ENCODE measurements around the gene ADGRG7.
"Not testable (repeated sequence)": the region's sequence is repeated elsewhere in the genome, so short reads cannot be mapped to it uniquely, and the experiment has no call there.

Gene ADGRG7

GRCh38 chr3:100662113-100662823 lies 52.9 kb downstream of the ADGRG7 start:
- no peak for DNase-seq
- H3K27ac ChIP-seq (ENCODE audit: insufficient read depth, low read length, poor library complexity, severe bottlenecking) = no peak overlapping the region
- peaks cover 4% of the 10 kb centered on the region for H3K4me1 ChIP-seq (ENCODE audit: control insufficient read depth, insufficient read depth, low read length, poor library complexity, severe bottlenecking)
- no peaks in the 10 kb centered on the region for H3K27me3 ChIP-seq (replicated peaks; ENCODE audit: control insufficient read depth, insufficient read depth, low read length, poor library complexity, severe bottlenecking)
- no peak overlapping the region for H3K4me3 ChIP-seq (ENCODE audit: insufficient read depth, low read depth, low read length, poor library complexity, severe bottlenecking)
- no peaks in the 10 kb centered on the region for H3K9me3 ChIP-seq (ENCODE audit: control insufficient read depth, low read length)
- H3K36me3 ChIP-seq (ENCODE audit: control insufficient read depth, insufficient read depth, low read length) = no peaks in the 10 kb centered on the region

GRCh38 chr3:100665230-100665629 lies 55.8 kb downstream of the ADGRG7 start:
- DNase-seq = no peak

DNA sequence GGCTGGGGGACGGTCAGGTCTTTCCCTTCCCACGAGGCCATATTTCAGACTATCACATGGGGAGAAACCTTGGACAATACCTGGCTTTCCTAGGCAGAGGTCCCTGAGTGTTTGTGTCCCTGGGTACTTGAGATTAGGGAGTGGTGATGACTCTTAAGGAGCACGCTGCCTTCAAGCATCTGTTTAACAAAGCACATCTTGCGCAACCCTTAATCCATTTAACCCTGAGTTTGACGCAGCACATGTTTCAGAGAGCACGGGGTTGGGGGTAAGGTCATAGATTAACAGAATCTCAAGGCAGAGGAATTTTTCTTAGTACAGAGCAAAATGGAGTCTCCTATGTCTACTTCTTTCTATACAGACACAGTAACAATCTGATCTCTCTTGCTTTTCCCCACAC lies 57.3 kb downstream of the ADGRG7 start:
- not testable (repeated sequence) for DNase-seq; H3K4me3 ChIP-seq (ENCODE audit: insufficient read depth, low read depth, low read length, poor library complexity, severe bottlenecking); H3K9me3 ChIP-seq (ENCODE audit: control insufficient read depth, low read length); H3K27ac ChIP-seq (ENCODE audit: insufficient read depth, low read length, poor library complexity, severe bottlenecking); H3K36me3 ChIP-seq (ENCODE audit: control insufficient read depth, insufficient read depth, low read length); H3K27me3 ChIP-seq (replicated peaks; ENCODE audit: control insufficient read depth, insufficient read depth, low read length, poor library complexity, severe bottlenecking); H3K4me1 ChIP-seq (ENCODE audit: control insufficient read depth, insufficient read depth, low read length, poor library complexity, severe bottlenecking)

More at GRCh38 chr3:100665230-100665629, 55.8 kb downstream of the ADGRG7 start:
- peak overlapping the region; percentile 27 for H3K27ac ChIP-seq (ENCODE audit: insufficient read depth, low read length, poor library complexity, severe bottlenecking)
- no peaks in the 10 kb centered on the region for H3K27me3 ChIP-seq (replicated peaks; ENCODE audit: control insufficient read depth, insufficient read depth, low read length, poor library complexity, severe bottlenecking)
- H3K9me3 ChIP-seq (ENCODE audit: control insufficient read depth, low read length) = no peaks in the 10 kb centered on the region
- H3K4me1 ChIP-seq (ENCODE audit: control insufficient read depth, insufficient read depth, low read length, poor library complexity, severe bottlenecking) = peaks cover 4% of the 10 kb centered on the region
- peak overlapping the region; percentile 19 for H3K4me3 ChIP-seq (ENCODE audit: insufficient read depth, low read depth, low read length, poor library complexity, severe bottlenecking)
- H3K36me3 ChIP-seq (ENCODE audit: control insufficient read depth, insufficient read depth, low read length) = no peaks in the 10 kb centered on the region

- not testable (repeated sequence) for H3K27ac ChIP-seq (ENCODE audit: insufficient read depth, low read length, poor library complexity, severe bottlenecking); H3K36me3 ChIP-seq (ENCODE audit: control insufficient read depth, insufficient read depth, low read length); H3K9me3 ChIP-seq (ENCODE audit: control insufficient read depth, low read length); DNase-seq; H3K27me3 ChIP-seq (replicated peaks; ENCODE audit: control insufficient read depth, insufficient read depth, low read length, poor library complexity, severe bottlenecking); H3K4me3 ChIP-seq (ENCODE audit: insufficient read depth, low read depth, low read length, poor library complexity, severe bottlenecking); H3K4me1 ChIP-seq (ENCODE audit: control insufficient read depth, insufficient read depth, low read length, poor library complexity, severe bottlenecking)
Observed at GRCh38 chr3:100667316-100667715, 57.9 kb downstream of the ADGRG7 start.

DNA sequence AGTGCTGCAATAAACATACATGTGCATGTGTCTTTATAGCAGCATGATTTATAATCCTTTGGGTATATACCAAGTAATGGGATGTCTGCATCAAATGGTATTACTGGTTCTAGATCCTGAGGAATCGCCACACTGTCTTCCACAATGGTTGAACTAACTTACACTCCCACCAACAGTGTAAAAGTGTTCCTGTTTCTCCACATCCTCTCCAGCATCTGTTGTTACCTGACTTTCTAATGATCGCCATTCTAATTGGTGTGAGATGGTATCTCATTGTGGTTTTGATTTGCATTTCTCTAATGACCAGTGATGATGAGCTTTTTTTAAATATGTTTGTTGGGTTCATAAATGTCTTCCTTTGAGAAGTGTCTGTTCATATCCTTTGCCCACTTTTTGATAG lies 61.6 kb downstream of the ADGRG7 start:
- H3K4me1 ChIP-seq (ENCODE audit: control insufficient read depth, insufficient read depth, low read length, poor library complexity, severe bottlenecking); DNase-seq; H3K9me3 ChIP-seq (ENCODE audit: control insufficient read depth, low read length); H3K4me3 ChIP-seq (ENCODE audit: insufficient read depth, low read depth, low read length, poor library complexity, severe bottlenecking); H3K27ac ChIP-seq (ENCODE audit: insufficient read depth, low read length, poor library complexity, severe bottlenecking); H3K36me3 ChIP-seq (ENCODE audit: control insufficient read depth, insufficient read depth, low read length); H3K27me3 ChIP-seq (replicated peaks; ENCODE audit: control insufficient read depth, insufficient read depth, low read length, poor library complexity, severe bottlenecking): not testable (repeated sequence)

- no peak overlapping the region for H3K27ac ChIP-seq (ENCODE audit: insufficient read depth, low read length, poor library complexity, severe bottlenecking)
- H3K36me3 ChIP-seq (ENCODE audit: control insufficient read depth, insufficient read depth, low read length) = no peaks in the 10 kb centered on the region
- no peaks in the 10 kb centered on the region for H3K27me3 ChIP-seq (replicated peaks; ENCODE audit: control insufficient read depth, insufficient read depth, low read length, poor library complexity, severe bottlenecking)
- no peak overlapping the region for H3K4me3 ChIP-seq (ENCODE audit: insufficient read depth, low read depth, low read length, poor library complexity, severe bottlenecking)
- H3K9me3 ChIP-seq (ENCODE audit: control insufficient read depth, low read length) = no peaks in the 10 kb centered on the region
- H3K4me1 ChIP-seq (ENCODE audit: control insufficient read depth, insufficient read depth, low read length, poor library complexity, severe bottlenecking) = no peaks in the 10 kb centered on the region
- no peak for DNase-seq
Observed at GRCh38 chr3:100681496-100681895, 72.1 kb downstream of the ADGRG7 start.

DNA sequence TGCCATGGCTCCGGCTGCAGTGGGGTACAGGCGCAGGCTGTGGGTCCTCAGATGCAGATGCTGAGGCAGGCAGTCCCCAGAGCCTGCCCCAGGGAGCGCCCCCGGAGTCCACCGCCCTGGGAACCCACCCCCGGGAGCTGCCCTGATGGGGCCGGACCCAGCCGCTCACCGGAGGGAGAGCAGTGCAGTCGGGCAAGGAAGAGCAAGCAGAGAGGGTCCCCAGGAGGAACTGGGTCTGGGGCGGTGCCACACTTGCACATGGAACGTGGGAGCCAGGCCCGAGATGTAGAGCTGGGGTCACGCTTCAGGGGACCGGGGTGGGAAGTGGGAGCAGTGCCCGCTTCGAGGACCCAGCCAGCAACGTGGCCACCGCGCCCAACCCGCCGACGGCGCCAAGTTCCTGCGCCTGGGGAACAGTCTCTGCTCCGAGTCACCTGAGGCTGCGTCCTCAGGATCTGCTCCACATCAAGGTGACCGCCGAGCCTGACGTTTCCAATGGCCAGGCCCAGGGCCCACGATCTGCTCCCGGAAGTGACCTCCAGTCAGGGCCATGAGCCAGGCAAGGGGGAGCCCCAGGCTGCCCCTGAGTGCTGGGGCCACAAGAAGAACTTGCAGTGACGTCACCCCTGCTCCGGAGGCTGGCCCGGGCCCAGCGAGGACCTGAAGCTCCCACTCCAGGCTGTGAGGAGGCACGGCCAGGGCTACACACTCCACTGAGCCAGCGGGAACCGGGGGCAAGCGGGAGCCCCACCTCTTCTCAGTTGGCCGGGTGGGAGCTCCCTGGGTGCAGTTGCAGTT lies 72.9 kb downstream of the ADGRG7 start:
- Histone ChIP-seq H3K4me1 (ENCODE audit: control insufficient read depth, insufficient read depth, low read length, poor library complexity, severe bottlenecking) (no peaks in the 10 kb centered on the region), H3K27me3 (replicated peaks; ENCODE audit: control insufficient read depth, insufficient read depth, low read length, poor library complexity, severe bottlenecking) (no peaks in the 10 kb centered on the region), H3K36me3 (ENCODE audit: control insufficient read depth, insufficient read depth, low read length) (no peaks in the 10 kb centered on the region), H3K4me3 (ENCODE audit: insufficient read depth, low read depth, low read length, poor library complexity, severe bottlenecking) (no peak overlapping the region), H3K27ac (ENCODE audit: insufficient read depth, low read length, poor library complexity, severe bottlenecking) (no peak overlapping the region), H3K9me3 (ENCODE audit: control insufficient read depth, low read length) (no peaks in the 10 kb centered on the region)
- DNase-seq = no peak

- no peaks in the 10 kb centered on the region for H3K27me3 ChIP-seq (replicated peaks; ENCODE audit: control insufficient read depth, insufficient read depth, low read length, poor library complexity, severe bottlenecking)
- DNase-seq = no peak
- H3K4me3 ChIP-seq (ENCODE audit: insufficient read depth, low read depth, low read length, poor library complexity, severe bottlenecking) = no peak overlapping the region
- H3K9me3 ChIP-seq (ENCODE audit: control insufficient read depth, low read length) = no peaks in the 10 kb centered on the region
- no peak overlapping the region for H3K27ac ChIP-seq (ENCODE audit: insufficient read depth, low read length, poor library complexity, severe bottlenecking)
- no peaks in the 10 kb centered on the region for H3K36me3 ChIP-seq (ENCODE audit: control insufficient read depth, insufficient read depth, low read length)
- no peaks in the 10 kb centered on the region for H3K4me1 ChIP-seq (ENCODE audit: control insufficient read depth, insufficient read depth, low read length, poor library complexity, severe bottlenecking)
Observed at GRCh38 chr3:100682854-100683760, 73.7 kb downstream of the ADGRG7 start.

DNA sequence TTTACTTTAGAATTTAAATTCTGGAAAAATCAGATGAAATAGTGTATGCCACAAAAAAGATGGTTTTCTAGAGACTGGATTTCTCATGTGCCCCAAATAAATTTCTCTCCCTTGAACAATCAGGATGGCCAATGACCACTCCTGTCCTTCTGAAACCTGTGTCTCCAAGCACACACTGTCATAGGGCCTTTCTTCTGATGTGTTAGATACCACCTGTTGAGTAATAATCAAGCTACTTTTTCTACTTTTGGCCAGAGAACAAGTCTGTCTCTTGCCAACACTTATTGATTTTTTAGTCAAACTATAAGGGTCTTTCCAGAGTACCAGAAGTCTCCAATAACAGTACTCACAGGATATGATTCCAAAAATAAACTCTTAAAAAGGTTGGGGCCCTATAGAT lies 83.8 kb downstream of the ADGRG7 start:
- Histone ChIP-seq H3K9me3 (ENCODE audit: control insufficient read depth, low read length) (no peaks in the 10 kb centered on the region), H3K36me3 (ENCODE audit: control insufficient read depth, insufficient read depth, low read length) (no peaks in the 10 kb centered on the region), H3K4me3 (ENCODE audit: insufficient read depth, low read depth, low read length, poor library complexity, severe bottlenecking) (no peak overlapping the region), H3K27me3 (replicated peaks; ENCODE audit: control insufficient read depth, insufficient read depth, low read length, poor library complexity, severe bottlenecking) (no peaks in the 10 kb centered on the region), H3K4me1 (ENCODE audit: control insufficient read depth, insufficient read depth, low read length, poor library complexity, severe bottlenecking) (no peaks in the 10 kb centered on the region), H3K27ac (ENCODE audit: insufficient read depth, low read length, poor library complexity, severe bottlenecking) (no peak overlapping the region)
- DNase-seq = no peak

Data from effector memory CD4-positive, alpha-beta T cell (primary cell).